Measurements from ENCODE around the gene SLC46A1. TPM values are rescaled to one million over a fixed set of nuclear protein-coding genes. Genes with fewer than 3 reads are reported as not detected.

The SLC46A1 gene
- total RNA-seq, 1 donor from 2014 or later = 13.0 TPM

DNA sequence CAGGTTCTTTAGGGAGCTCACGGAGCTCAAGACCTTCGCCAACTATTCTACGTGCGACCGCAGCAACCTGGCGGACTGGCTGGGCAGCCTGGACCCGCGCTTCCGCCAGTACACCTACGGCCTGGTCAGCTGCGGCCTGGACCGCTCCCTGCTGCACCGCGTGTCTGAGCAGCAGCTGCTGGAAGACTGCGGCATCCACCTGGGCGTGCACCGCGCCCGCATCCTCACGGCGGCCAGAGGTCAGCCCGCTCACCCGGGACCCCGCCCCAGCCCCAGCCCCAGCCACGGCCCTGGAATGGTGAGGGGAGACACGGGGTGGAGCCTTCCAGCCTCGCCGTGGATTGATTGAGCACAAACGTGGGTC lies 21.0 kb downstream of the SLC46A1 start:
- no peak for DNase-seq (ENCODE audit: low spot score)

DNA sequence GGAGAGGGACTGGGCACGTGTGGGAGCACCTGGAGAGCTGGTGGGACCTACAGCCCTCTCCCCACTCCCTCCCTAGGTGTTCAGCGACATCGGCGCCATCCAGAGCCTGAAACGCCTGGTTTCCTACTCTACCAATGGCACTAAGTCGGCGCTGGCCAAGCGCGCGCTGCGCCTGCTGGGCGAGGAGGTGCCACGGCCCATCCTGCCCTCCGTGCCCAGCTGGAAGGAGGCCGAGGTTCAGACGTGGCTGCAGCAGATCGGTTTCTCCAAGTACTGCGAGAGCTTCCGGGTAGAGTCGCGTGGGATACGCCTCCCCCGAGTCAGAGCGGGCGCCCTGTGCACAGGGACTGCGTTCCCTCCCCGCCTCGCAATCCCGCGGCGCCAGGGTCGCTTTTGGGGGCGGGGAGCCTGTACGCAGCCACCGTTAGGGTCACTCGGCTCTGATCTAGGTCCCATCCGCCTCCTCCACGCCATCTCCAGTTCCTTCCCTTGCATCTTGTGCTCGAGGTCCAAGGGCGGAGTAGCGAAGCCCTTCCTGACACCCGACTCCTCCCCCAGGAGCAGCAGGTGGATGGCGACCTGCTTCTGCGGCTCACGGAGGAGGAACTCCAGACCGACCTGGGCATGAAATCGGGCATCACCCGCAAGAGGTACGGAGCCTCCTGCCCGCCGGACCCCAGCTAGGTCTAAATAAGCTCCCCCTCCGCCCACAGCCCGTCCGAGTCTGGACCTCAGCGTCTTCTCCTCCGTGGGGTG lies 21.6 kb downstream of the SLC46A1 start:
- DNase-seq (ENCODE audit: low spot score) = no peak

DNA sequence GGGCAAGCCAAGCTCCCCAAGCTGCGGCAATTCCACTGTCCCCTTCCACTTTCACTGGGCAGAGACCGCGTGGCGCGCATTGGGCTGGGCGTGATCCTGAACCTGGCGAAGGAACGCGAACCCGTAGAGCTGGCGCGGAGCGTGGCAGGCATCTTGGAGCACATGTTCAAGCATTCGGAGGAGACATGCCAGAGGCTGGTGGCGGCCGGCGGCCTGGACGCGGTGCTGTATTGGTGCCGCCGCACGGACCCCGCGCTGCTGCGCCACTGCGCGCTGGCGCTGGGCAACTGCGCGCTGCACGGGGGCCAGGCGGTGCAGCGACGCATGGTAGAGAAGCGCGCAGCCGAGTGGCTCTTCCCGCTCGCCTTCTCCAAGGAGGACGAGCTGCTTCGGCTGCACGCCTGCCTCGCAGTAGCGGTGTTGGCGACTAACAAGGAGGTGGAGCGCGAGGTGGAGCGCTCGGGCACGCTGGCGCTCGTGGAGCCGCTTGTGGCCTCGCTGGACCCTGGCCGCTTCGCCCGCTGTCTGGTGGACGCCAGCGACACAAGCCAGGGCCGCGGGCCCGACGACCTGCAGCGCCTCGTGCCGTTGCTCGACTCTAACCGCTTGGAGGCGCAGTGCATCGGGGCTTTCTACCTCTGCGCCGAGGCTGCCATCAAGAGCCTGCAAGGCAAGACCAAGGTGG lies 24.7 kb downstream of the SLC46A1 start:
- no peak for DNase-seq (ENCODE audit: low spot score)

DNA sequence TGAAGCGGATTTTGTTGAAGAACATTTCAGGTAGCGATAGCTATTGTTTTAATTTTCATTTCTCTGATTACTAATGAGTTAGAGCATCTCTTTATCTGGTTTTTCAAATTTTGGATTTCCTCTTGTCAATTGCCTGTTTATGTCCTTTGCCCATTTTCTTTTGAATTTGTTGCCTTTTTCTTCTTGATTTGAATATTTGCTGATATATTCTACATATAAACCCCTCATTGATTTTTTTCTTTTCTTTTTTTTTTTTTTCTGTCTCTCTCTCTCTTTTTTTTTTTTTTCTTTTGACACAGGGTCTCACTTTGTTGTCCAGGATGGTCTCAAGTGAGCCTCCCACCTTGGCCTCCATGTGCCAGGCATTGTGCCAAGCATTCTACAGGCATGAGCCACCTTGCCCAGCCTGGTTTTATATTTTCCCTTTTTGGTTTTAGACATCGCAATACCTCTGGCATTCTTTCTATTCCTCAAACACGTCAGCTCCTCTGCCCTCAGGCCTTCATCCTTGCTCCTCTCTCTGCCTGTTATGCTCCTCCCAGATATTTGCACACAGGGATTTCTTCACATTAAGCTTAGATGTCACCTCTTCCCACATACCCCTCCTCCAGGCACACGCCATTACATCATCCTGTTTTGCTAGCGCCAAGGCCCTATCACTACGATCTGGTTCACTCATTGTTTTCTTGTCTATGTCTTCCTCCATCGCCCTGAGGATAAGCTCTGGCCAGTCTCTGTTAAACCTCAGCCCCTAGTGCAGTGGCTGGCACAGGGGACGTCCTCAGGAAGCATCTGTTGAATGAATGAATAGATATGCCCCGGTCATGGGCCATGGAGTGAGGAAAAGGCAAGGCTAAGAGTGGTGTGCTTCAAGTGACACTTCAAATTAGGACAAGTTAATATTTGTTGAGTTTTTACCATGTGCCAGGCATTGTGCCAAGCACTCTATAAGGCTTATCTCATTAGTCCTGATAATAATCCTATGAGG lies 25.9 kb downstream of the SLC46A1 start:
- no peak for DNase-seq (ENCODE audit: low spot score)

DNA sequence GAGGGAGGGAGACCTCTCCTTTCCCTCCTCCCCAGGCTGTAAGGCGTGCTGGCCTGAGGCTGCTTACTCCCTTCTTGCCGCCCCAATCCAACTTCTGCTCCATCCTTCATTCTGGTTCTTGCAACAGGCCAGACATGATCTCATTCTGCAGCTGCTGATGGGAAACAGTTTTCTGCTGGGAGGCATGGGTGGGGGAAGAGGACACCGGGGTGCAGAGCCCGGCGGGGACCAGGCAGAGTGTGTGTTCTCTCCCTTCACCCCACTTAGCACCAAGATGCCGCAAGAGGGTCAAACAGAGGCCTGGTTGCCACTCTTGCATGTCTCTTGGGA lies 33.1 kb downstream of the SLC46A1 start:
- DNase-seq (ENCODE audit: low spot score) = no peak

DNA sequence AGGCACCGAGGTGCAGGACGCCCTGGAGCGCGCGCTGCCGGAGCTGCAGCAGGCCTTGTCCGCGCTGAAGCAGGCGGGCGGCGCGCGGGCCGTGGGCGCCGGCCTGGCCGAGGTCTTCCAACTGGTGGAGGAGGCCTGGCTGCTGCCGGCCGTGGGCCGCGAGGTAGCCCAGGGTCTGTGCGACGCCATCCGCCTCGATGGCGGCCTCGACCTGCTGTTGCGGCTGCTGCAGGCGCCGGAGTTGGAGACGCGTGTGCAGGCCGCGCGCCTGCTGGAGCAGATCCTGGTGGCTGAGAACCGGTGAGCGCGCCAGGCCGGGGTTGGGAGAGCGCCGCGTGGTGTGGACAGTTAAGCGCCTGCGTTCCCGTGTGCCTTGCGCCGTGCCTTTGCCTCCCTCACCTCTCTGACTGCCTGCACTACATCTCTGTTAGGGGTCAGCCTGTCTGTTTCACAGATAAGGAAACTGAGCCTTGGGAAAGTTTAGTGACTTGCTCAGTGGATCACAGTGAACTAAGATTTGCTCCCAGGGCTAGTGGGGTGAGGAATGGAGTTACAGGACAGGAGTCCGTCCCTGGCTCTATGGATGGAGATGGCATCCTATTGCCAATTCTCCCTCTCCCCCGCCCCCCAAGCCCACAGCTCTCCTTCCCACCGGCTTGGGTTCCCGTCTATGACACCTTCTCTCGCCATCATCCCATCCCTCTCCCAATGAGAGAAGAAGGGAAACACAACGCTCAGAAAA lies 33.6 kb downstream of the SLC46A1 start:
- no peak for DNase-seq (ENCODE audit: low spot score)

DNA sequence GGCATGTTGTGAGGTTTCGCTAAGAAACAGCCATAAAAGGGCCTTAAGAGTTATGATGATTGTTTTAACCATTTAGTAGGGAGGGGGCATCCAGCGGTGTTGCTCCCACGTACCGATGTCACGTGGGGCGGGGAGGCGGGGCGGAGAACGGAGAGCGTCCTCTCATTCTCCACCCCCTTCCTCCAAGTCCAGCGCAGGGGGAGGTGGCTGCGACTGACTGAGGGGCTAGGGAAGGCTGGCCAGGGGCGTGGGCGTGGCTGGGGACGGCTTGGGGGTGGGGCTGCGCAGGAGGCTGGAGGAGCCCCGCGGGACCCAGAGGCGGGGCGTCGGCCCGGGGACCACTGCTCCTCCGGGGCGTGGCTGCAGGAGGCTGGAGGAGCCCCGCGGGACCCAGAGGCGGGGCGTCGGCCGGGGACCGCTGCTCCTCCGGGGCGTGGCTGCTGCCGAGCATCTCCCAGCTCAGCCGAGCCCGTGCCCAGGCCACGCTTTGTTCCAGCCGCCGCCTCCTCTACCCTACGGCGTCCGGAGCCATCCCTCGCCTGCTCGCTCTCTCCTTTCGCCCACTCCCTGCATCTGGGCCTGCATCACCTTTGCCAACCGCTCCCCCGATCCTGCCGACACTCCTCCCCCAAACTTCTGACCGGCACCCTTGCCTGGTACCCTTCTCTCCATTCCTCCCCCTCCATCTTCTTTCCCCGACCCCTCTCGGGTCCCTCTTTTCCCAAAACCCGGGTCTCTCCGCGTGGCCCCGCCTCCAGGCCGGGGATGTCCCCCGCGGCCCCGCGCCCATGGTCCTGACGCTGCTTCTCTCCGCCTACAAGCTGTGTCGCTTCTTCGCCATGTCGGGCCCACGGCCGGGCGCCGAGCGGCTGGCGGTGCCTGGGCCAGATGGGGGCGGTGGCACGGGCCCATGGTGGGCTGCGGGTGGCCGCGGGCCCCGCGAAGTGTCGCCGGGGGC lies 34.5 kb downstream of the SLC46A1 start, which contains the start of gene SARM1:
TSS of gene SARM1 (plus strand) at position 450 of the 958 bp plus-strand sequence. CDS start at position 789, 339 bp downstream.
- DNase-seq (ENCODE audit: low spot score) = no peak

DNA sequence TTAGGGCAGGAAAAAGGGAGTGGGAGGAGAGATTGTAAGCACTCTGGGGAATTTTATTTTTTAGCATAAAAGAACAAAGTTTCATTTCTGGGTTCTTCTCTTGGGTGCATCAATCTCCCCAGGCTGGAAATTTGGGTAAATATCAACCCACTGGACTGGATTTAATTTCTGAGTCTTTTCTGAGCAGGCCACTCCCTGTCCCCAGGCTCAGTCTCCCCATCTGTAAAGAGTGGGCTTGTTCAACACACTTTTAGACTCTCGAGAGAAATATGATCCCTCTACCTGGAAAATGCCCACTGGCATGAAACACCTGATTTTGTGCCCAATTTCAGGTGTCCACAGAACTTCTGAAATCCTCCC lies 35.3 kb downstream of the SLC46A1 start:
- no peak for DNase-seq (ENCODE audit: low spot score)

DNA sequence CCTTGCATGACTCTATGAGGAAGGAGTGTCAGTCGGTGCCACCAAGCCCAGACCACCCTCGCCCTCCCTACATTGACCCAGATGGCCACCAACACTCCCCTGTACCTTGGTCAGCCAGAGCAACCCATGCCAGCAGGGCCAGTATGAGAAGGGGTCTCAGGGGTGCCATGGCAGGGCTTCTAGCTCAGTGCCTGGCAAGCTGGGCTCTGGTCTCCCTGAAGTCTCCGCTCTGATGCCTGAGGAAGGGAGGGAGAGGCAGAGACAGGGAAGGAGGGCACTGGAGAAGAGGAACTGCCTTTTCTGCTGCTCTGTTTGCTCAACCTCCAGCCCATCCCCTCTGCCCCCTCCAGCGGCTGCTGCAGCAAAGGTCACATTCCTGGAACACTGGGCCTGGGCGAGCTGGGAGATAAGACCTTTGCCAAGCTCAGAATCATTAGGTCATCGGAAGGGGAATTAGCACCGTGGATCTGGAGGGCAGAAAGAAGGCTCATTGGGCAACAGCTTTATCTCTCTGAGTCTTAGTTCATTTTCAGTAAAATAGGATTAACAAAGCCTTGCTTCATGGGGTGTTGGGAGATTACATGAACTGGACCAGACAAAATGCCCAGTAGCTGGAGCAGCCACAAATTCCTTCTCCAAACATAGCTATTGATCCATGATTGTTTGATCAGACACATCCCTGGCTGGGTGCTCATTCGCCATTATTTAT lies 35.8 kb downstream of the SLC46A1 start, which contains the start of gene VTN:
TSS of gene VTN (minus strand) at position 273 of the 709 bp plus-strand sequence. CDS start at position 169, 104 bp downstream.
- no peak for DNase-seq (ENCODE audit: low spot score)

DNA sequence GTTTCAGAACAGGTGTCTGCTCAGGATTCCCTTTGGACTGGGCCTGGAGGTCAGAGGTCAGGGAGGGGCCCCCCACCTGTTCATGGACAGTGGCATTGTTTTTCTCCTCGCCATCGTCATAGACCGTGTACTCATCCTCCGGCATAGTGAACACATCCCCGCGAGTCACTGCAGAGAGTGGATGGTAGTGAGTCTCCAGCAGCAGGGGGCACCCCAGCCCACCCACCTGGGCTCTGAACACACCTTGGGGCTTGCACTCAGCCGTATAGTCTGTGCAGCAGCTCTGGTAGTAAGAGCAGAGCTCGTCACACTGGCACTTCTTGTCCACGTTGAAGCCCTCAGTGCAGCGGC lies 36.4 kb downstream of the SLC46A1 start:
- DNase-seq (ENCODE audit: low spot score) = no peak

DNA sequence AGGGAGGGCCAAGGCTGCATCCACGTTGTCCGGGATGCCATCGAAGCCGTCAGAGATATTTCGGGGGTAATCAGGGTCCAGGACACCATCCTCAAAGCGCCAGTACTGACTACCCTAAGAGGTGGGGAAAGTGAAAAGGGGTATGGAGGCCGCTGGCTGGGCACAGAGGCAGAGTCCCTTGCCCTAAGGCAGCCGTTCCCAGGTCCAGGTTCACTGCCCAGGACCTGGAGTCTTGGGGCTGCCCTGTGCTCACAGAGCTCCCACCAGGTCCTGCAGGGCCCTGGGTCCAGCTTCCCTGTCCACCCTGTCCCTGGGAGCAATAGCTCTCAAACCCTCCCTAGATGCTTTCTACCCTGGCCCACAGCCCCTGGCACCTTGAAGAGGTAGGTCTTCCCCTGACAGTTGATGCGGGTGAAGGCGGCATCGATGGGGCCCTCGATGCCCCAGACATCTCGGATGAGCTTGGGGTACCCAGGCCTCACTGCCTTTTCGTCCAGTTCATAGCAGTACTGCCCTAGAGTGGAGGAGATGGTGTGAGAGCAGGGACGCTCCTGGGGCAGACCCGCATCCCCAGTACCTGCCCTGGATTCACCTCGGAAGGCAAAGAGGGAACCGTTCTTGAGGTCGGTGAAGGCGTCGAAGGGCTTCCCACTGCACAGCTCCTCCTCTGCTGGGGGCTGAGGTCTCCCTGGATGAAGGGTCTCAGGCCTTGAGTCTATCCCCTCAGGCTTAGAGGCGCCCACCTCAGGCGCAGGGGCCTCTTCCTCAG lies 36.9 kb downstream of the SLC46A1 start:
- no peak for DNase-seq (ENCODE audit: low spot score)

DNA sequence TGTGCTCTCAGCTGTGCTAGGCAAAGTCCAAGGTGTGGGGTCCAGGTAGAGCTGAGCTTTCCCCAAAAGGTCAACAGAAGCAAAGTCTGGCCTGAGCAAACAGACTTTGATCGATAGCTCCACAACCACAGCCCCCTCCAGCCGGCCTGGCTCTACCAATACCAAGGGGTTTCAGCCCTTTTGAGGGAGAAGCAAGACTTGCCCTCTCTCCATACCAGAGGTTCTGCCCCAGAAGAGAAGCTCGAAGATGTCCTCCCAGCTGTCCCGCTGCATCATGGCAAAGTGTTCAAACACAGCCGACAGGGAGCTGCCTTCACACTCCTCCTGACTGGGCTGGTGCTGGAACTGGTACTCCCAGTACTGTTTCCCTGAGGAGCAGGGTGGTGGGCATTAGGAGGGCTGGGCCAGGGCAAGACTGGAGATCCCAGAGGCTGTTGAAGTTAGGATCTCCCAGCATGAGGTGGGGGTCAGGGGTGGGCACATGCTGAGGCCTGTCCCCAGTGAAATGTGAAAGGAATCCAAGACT lies 37.6 kb downstream of the SLC46A1 start:
- no peak for DNase-seq (ENCODE audit: low spot score)

DNA sequence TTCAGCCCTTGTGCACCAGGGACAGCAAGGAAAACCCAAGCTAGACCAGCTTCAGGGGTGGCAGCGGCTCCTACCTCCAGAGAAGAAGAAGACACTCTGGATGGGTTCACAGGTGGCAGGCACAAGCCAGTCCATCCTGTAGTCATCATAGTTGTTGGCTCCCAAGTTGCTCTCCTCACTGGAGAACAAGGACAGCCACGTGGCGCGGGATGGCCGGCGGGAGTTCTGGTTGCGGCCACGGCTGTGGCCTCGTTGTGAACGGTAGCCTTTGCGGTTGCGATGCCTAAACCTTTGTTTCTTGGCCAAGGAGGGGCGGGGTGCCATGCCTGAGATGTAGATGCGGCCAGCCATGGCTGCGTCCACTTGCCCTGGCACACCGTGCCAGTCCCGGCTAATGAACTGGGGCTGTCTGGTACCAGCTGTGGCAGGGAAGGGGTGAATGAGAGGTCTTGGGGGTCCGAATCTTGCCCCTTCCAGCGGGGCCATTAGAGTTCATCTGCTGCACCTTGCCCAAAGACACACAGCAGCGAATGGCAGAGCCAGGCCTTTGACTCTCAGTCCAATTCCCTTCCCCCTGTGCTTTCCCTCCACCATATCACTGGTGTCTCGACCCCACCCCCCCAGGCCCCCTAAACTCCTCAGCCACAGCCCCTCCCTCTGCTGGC lies 38.2 kb downstream of the SLC46A1 start:
- no peak for DNase-seq (ENCODE audit: low spot score)

DNA sequence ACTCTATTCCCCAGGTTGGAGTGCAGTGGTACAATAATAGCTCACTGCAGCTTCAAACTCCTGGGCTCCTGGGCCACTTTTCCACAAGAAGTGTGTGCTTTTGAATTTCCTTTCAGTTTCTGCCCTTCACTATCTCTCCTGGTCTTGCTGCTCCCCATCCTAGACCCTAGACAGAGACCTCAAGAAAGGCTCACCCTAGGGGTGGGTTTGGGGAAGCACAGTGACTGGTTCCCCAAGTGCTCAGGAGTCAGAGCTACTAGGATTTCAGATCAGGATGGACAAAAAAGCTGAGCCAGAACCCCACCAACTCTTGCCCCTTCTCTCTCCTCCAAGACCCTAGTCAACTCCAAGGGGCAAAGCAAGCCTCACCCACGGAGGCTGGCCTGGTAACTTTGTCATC lies 39.4 kb downstream of the SLC46A1 start:
- no peak for DNase-seq (ENCODE audit: low spot score)

DNA sequence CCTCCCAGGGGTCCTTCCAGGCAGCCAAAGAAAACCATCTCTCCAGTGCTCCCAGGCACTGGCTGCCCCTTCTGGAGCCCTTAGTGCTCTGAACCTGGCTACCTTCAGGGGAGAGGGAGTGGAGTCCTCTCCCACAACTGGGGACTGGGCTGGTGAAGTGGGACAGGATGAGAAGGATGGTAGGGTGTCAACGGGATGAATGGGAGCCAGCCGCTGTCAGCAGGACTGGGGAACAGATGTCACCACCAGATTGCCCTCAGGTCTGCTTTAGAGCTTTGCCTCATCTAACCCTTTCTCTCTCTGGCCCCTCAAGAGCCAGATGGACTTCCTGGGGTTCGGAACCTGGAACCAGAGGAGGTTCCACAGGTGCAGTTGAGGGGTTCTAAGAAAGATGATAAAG lies 40.5 kb downstream of the SLC46A1 start:
- no peak for DNase-seq (ENCODE audit: low spot score)

DNA sequence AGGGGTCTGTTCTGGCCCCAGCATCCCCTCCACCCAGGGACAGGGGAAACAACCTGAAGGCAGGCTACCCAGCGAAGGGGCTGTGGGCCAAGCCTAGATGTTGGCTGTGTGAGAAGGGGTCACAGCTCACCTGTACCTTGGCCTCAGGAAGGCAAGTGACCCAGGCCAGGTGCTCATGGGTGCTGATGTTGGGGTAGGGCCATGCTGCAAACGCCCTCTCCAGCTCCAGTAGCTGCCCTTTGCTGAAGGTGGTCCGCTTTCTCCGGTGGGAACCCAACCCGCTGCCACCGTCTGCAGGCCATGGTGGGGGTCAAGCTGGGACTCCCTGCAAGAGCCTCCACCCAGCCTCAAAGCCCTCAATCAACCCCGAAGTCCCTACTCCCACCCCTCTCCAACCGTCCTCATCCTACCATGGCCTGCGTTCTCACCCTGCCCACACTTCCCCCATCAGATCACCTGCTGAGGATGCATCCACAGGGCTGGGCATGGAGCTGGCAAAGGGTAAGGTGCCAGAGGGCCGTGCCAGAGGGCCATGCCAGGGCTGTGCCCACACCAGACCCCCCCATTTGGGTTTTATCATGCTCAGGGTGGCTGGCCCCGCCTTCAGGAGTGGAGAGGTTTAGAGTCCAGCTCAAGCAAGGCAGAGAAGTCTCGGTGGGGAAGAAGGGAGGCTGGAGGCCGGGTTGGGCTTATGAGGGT lies 41.2 kb downstream of the SLC46A1 start, which contains the start of gene SEBOX:
TSS of gene SEBOX (minus strand) at position 535 of the 699 bp plus-strand sequence. CDS start at position 487, 48 bp downstream.
- no peak for DNase-seq (ENCODE audit: low spot score)
